Cortex of kidney (tissue), 1 donor: ENCODE data around the gene PRRT1.

ENCODE experiments used
- DNase-seq: peaks from one replicate; lab custom pipeline; 2025; lab: John Stamatoyannopoulos, UW

Gene PRRT1

DNA sequence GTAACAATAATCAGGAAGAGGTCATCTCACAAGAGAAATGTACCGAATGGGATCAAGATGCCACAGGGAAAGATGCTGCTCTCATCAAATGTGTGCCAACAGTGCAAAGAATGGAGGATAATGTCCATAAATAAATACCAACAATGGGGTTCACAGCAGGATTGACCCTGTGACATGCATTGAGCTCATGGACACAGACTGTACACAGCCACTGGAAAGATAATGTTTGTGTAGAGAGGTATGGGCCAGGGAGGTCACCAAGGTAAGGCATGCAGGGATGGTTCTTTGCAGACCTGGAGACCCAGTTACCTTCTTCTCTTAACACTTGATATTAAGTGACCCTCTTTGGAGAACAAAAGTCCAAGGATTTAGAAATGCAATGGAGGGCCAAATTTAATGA lies 22.7 kb upstream of the PRRT1 start:
- no peak for DNase-seq

- DNase-seq, result no peak
Observed at GRCh38 chr6:32173051-32173727, 21.4 kb upstream of the PRRT1 start.

GRCh38 chr6:32171234-32171633 lies 19.5 kb upstream of the PRRT1 start:
- no peak for DNase-seq

DNA sequence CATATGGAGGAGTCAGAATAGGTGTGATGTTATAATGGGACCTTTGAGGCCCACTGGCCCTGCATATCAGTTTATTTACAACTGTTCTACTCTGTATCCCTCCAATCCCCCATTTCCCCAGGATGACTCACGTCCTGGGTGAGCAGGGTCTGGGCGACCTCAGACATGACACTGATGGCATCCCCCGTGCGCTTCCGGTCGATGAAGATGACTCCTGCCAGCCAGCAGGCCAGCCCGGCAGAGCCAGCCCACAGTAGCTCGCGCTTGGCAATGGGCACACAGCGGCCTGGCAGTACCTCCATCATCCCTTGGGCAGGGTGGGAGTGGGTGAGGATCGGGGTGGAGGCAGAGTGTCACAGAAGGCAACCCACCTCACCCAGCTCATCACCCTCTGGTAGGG lies 18.6 kb upstream of the PRRT1 start:
- no peak for DNase-seq

GRCh38 chr6:32168807-32169591 lies 17.3 kb upstream of the PRRT1 start:
- no peak for DNase-seq

- no peak for DNase-seq
Observed at GRCh38 chr6:32168350-32168749, 16.6 kb upstream of the PRRT1 start.

DNA sequence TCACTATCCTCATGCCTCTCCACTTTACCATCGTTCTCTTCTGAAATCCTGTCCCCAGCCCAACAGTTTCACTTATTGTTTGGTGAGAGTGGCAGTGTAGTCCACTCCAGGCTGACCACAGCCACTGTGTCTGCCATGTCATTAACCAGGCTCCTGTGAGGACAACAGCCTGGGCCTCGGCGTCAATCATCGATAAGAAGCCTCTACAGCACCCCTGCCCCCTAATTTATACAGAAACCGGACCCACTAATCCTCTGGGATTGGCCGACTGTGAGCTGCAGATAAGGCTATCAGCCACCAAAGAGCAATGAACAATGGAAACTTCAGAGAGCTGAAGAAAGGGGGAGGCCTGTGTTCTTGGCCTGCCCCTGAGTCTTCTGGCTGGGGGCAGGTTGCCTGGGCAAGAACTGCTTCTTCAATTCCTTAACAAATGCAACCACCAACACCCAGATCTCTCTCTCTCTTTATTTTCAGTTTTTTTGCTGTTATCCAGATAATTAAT lies 16.1 kb upstream of the PRRT1 start:
- no peak for DNase-seq

GRCh38 chr6:32167154-32167760 lies 15.5 kb upstream of the PRRT1 start:
- no peak for DNase-seq

- no peak for DNase-seq
Observed at GRCh38 chr6:32166411-32167061, 14.8 kb upstream of the PRRT1 start.

DNA sequence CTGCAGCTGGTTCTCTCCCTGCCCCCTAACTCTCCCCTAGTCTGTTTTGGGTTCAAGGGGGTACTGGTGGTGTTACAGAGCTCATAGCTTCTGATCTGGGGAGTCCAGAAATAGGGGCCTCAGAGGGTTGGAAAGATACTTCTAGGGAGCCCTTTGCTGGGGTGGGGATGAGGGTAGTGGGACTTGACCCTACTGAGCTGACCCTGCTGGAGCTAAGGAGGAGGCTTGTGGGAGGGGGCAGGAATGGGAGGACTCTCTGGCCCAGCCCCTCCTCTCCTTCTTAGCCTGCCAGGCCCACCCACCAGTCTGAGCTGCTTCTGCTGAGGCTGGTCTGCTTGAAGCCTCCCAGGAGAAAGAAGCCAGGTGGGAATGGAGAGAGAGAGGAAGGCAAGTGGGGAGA lies 12.6 kb upstream of the PRRT1 start, which contains the start of gene EGFL8:
TSS of gene EGFL8 (plus strand) at position 301 of the 400 bp plus-strand sequence. CDS start 1,571 bp downstream, outside the sequence.
- DNase-seq, result no peak

- DNase-seq, result no peak
Observed at GRCh38 chr6:32163559-32164258, 12.0 kb upstream of the PRRT1 start.

- no peak for DNase-seq
Observed at GRCh38 chr6:32158052-32158451, 6.3 kb upstream of the PRRT1 start.

DNA sequence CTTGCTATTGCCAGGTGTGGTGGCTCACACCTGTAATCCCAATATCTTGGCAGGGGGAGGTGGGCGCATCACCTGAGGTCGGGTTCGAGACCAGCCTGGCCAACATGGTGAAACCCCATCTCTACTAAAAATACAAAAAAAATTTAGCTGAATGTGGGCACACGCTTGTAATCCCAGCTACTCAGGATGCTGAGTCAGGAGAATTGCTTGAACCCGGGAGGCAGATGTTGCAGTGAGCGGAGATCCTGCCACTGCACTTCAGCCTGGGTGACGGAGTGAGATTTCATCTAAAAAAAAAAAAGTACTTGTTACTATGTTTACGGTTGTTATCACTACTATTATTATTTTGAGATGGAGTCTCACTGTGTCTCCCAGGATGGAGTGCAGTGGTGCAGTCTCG lies 5.2 kb upstream of the PRRT1 start:
- DNase-seq, result no peak

DNA sequence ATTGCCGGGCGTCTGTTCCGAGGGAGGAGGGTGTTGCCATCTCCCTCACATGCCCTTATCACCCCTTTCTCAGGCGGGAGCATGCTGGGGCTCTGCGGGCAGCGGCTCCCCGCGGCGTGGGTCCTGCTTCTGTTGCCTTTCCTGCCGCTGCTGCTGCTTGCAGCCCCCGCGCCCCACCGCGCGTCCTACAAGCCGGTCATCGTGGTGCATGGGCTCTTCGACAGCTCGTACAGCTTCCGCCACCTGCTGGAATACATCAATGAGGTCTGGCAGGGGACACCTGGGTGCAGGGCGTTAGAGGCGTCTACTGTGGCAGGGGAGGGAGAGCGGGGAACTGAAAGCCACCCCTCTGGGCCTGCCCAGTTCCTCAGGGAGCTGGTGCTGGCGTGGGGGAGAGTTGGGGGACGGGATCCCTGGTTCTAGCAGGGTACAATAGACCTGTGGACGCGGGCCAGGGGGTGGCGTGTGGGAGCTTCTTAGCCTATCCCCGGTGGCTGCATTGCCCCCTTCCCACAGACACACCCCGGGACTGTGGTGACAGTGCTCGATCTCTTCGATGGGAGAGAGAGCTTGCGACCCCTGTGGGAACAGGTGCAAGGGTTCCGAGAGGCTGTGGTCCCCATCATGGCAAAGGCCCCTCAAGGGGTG lies 2.9 kb upstream of the PRRT1 start:
- no peak for DNase-seq

- DNase-seq, result no peak
Observed at GRCh38 chr6:32153564-32154513, 2.1 kb upstream of the PRRT1 start, which contains the start of gene PPT2. TSS of gene PPT2 (plus strand) at chr6:32154141. CDS start at chr6:32154595, 454 bp downstream.

GRCh38 chr6:32152769-32153563 lies 1.2 kb upstream of the PRRT1 start:
- DNase-seq, result no peak

DNA sequence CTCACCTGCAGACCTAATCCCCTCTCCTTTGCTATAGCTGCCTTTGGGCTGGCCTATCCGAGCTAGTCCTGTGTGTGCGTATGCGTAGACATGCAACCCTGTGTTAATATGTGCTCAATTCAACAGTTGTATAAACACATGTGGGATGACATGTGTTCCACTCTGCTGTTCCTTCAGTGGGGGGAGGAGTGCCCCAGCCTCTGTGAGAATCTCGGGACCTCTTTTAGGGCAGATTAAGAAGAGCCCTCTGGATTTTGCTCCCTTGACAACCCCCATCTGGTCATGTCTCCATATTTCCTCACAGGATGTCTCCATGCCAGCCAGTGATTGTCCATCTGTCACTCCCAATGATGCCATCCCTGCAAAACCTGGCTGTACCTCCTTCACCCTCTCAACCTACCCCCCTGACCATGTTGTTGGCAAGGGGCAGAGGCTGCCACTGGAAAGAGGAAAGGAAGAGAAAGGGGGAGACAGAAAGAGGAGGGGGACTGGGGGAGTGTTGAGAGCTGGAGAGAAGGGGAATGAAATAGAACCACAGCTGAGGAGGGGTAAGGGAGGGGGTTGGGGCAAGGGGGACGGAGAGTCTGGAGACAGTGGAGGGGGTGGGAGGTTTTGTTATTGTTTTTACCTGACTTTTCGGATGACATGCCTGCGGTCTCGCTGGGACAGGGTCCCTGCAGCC lies 417 bp downstream of the PRRT1 start:
- DNase-seq, result no peak
